Kidney epithelial cell (primary cell): ENCODE results near the gene TARS2. TPM values are rescaled to one million over a fixed set of nuclear protein-coding genes. Genes with fewer than 3 reads are reported as not detected.
A peak's percentile ranks its signal among the peaks of the same experiment; 100 is the strongest.

Source experiments
- DNase-seq: peaks from one replicate; pipeline ENCODE4 v3.0.0-alpha.2; 2010; ENCODE audit warnings: low read depth
- H3K27me3 ChIP-seq: 2 replicates; pipeline ENCODE4 v1.6.0; 2011; ENCODE audit warnings: low read length; ENCODE audit not compliant: control insufficient read depth, insufficient read depth
- H3K36me3 ChIP-seq: 2 replicates; pipeline ENCODE4 v1.5.1; 2011; ENCODE audit warnings: low read length; ENCODE audit not compliant: control insufficient read depth, insufficient read depth
- H3K4me3 ChIP-seq: 2 replicates; pipeline ENCODE4 v1.5.1; 2011; ENCODE audit warnings: low read depth, mild to moderate bottlenecking, control low read depth, low read length
- total RNA-seq: library from RNA; depleted of rRNA; stranded (reverse); fragments of >200 nt; gene quantifications from 2 replicates; pipeline ENCODE4 v1.2.3, GENCODE V29; 2015
- TF ChIP-seq, protein P1 (sequence below): IDR thresholded peaks from 2 replicates; pipeline ENCODE4 v1.5.1; 2011; ENCODE audit warnings: mild to moderate bottlenecking, moderate library complexity, low read length, control low read depth, inconsistent platforms; ENCODE audit not compliant: insufficient read depth, poor library complexity, severe bottlenecking

TARS2 gene
- total RNA-seq, 1 donor from 2014 or later, result 17.6 TPM

DNA sequence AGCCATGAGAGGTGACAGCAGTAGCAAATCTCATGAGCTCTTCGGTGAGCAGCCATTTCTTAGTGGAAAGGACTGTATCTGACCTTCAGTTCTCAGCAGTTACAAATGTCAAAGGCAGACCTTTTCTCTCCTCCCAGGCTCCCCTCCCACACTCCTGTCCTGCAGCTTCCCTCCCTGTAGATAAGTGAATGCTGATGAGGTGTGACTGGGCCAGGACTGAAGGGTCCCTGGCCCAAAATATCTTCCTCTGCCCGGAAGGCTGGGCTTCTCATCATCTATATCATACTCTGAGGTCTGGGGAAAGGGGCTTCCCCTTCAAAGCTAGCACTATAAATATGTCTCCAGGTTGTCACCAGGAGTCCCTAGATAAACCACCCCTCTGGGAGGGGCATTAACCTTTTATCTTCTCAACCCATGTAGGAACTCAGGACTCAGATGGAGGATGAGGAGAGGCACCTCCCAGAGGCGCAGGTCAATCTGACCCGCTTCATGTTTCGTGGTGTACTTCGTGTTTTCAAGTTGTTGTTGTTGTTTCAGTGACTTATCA is 58.3 kb downstream of the TARS2 start:
- H3K36me3 ChIP-seq, result no peaks in the 10 kb centered on the region
- H3K27me3 ChIP-seq, result peaks cover 3% of the 10 kb centered on the region
- TF ChIP-seq, protein P1, sequence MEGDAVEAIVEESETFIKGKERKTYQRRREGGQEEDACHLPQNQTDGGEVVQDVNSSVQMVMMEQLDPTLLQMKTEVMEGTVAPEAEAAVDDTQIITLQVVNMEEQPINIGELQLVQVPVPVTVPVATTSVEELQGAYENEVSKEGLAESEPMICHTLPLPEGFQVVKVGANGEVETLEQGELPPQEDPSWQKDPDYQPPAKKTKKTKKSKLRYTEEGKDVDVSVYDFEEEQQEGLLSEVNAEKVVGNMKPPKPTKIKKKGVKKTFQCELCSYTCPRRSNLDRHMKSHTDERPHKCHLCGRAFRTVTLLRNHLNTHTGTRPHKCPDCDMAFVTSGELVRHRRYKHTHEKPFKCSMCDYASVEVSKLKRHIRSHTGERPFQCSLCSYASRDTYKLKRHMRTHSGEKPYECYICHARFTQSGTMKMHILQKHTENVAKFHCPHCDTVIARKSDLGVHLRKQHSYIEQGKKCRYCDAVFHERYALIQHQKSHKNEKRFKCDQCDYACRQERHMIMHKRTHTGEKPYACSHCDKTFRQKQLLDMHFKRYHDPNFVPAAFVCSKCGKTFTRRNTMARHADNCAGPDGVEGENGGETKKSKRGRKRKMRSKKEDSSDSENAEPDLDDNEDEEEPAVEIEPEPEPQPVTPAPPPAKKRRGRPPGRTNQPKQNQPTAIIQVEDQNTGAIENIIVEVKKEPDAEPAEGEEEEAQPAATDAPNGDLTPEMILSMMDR, result no peak
- DNase-seq, result no peak
- no peak overlapping the region for H3K4me3 ChIP-seq

DNA sequence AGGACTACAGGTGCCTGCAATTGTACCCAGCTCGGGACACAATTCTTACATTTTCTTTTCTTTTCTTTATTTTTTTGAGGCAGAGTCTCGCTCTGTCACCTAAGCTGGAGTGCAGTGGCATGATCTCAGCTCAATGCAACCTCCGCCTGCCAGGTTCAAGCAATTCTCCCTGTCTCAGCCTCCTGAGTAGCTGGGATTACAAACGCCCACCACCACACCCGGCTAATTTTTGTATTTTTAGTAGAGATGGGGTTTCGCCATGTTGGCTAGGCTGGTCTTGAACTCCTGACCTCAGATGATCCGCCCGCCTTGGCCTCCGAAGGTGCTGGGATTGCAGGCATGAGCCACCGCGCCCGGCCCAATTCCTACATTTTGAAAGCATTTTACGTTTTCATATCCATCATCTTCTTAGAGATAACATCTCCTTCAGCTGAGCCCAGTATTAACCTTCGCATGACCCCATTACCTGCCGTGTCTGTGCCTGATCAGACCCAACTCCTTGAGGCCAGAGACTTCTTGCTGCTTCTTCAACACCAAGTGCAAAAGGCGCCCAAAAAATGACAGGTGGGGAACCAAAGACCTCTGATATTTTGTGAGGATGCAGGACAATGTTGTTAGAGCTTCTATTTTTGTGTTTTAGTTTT is 59.2 kb downstream of the TARS2 start:
- H3K36me3 ChIP-seq, result no peaks in the 10 kb centered on the region
- TF ChIP-seq, protein P1, result no peak

DNA sequence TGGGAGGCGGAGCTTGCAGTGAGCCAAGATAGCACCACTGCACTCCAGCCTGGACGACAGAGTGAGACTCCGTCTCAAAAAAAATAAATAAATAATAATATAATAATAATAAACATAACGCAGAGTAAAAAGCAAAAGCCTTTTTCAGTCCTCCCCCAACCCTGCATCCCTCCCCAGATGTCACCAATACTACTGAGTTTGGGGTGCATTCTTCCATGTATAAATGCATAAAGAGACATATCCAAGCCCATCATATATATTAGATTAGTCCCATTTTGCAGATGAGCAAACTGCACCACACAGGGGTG is 61.1 kb downstream of the TARS2 start:
- DNase-seq, result no peak
- H3K4me3 ChIP-seq, result peak overlapping the region; percentile 45
- TF ChIP-seq, protein P1, result no peak

More for the DNA sequence above, 59.2 kb downstream of the TARS2 start:
- DNase-seq, result no peak
- Histone ChIP-seq H3K4me3 (no peak overlapping the region), H3K27me3 (peaks cover 3% of the 10 kb centered on the region)

DNA sequence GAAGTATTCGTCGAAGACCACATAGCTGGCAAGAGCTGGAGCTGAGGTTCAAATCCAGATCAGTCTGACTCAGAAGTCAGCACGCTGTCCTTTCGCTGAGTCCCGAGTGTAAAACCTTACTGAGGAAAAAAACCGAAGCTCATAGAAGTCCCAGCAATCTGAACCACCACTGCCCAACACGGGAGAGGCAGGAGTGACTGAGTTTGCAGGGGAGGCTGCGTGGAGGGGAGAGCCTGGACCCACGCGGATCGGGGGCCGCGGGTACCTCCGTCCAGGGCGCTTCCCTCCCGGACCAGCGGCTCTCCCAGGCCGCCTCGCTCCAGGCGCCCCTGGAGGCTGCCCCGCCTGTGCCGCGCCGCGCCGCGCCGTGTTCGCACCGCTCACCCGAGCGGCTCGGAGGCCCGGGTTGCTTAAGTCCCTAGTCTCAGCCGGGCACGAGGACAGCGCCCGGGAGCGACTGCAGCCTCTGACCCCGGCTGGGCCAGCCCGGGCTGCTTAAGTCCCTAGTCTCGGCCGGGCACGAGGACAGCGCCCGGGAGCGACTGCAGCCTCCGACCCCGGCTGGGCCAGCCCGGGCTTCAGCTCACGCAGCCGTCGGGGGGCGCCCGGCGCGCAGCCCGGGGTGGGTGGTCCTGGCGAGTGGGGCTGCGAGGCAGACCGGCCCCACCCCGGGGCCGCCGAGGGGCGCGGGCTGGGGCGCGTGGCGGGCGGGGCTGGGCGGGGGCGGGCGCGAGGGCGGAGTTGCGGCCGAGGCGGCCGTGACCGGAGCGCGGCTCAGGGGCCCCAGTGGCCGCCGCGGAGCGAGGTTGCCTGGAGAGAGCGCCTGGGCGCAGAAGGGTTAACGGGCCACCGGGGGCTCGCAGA is 61.6 kb downstream of the TARS2 start, which contains the start of gene ADAMTSL4:
TSS of gene ADAMTSL4 (plus strand) at position 777 of the 864 bp plus-strand sequence. CDS start 2,881 bp downstream, outside the sequence.
- DNase-seq, result no peak
- TF ChIP-seq, protein P1, result no peak

More for the DNA sequence above, 61.1 kb downstream of the TARS2 start:
- Histone ChIP-seq H3K27me3 (peaks cover 3% of the 10 kb centered on the region), H3K36me3 (no peaks in the 10 kb centered on the region)

DNA sequence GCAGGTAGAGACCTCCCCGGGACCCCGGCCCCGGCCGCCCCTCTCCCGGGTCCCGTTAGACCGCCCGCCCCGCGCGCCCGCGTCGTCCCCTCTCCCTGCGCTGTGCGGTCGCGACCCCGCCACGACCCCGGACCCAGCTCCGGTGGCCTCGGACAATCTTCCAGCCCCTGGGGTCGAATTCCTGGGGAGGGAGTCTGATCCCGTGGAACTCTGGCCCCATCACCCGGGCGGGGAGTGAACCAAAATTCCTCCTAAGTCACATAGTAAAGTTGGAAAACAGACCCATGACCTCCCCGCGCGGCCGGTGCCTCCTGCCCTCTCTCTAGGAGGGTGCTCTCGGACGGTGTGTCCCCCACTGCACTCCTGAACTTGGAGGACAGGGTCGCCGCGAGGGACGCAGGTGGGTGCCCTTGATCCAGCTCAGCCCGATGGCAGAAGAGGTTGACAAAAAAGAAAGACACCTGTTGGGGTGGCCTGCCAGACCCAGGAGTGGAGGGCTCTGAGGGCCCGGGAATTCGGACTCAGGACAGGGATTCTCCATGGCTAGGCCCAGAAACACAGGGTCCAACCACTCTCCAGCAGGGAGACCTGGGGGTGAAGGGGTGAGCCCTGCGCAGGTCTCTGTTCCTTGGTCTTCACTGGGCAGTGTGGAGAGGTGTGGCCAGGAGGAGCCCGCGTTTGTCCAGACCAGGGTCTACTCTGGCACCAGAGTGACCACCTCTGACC is 62.4 kb downstream of the TARS2 start:
- H3K4me3 ChIP-seq, result peak overlapping the region; percentile 45
- DNase-seq, result no peak
- TF ChIP-seq, protein P1, result no peak
- no peaks in the 10 kb centered on the region for H3K36me3 ChIP-seq
- H3K27me3 ChIP-seq, result peaks cover 3% of the 10 kb centered on the region

More for the DNA sequence above, 61.6 kb downstream of the TARS2 start, which contains the start of gene ADAMTSL4:
- H3K27me3 ChIP-seq, result peaks cover 3% of the 10 kb centered on the region
- no peaks in the 10 kb centered on the region for H3K36me3 ChIP-seq
- H3K4me3 ChIP-seq, result peak within 1 kb of the TSS; percentile 45
